HG02973 (cell line): ENCODE results near the gene S100B.

Experiments used
- ATAC-seq: cut with Tn5 transposase; IDR thresholded peaks from one replicate; pipeline ENCODE4 v1.9.1; 2021; ENCODE audit warnings: moderate library complexity; ENCODE audit not compliant: unreplicated experiment

The S100B gene

DNA sequence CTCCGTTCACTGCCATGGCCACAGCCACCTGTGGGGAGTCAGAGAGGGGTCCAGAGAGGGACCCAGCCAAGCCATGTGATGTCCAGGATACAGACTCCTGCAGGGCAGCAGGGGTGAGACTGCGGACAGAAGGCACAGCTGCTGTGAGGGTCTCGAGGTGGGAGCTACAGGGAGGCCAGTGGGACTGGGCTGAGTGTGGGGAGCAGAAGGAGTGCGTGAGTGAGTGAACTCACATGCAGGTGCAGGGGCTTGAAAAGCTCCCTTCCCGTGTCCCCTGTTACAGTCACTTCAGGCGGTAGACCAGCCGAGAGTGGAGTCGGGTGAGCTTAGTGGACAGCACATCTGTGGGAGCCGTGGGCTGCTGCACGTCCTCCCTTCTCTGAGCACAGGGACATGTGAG is 42.4 kb downstream of the S100B start:
- no peak for ATAC-seq

DNA sequence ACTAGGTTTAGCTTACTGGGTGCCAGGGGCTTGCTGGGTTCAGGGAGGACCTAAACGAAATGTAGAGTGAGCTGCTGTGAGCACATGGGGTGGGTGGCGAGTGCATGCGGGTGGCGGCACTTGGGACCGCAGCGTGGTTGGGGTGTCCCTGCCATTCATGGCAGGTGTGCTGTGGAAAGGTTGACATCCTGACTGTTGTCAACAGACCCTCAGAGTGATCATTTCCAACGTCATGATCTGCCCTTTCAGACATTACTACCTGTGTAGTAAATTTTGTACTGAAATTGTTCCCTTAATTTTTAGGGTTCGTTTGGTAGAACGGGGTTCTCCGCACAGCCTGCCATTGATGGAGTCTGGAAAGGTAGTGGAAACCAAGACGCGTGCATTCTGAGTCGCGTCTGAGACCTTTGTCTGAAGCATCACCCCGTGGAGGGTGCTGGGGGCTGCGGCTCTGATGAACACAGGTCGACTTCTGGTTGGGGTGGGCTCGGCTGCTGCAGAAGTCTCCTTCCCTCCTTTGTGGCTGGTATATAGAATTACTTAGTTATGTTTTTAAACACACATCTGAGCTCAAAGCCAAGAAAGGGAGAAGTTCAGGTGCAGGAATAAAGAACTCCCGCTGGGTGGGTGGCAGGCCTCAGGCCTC is 43.3 kb downstream of the S100B start:
- ATAC-seq = no peak

DNA sequence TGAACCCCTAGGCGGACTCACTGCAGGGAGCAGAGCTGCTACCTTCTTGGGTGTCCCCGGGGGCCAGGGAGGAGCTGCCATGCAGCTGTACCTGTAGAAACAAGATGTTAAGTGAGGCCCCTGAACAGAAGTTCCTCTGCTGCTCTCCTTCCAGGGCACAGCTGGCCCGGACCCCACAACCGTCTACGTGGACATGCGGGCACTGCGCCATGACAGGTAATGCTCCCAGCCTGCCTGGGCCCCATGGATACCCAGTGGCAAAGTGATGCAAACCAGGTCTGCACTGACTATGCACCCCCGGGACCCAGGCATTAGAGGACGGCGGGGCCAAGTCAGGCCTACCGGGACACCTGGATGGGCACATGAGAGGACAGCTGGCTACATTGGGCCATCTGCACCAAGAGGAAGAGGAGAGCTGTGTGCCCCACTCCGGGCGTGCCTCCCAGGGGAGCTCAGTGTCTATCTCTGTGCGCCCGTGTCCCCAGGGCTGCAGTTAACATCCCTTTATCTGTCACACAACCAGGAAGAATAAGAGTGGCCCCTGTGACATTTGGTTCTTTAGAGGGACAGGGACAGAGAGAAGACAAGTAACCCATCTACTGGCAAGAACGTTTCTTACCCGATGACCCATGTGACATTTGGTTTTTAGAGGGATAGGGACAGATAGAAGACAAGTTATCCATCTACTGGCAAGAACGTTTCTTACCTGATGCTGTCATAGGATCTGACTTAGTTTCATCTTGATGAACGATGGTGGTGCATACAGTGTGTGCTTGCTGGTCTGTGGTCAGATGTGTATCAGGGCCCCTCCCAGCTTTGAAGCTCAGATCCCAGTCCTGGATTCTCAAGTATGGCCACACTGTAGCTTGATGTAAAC is 44.1 kb downstream of the S100B start:
- ATAC-seq = no peak

GRCh38 chr21:46559291-46559983 is 45.4 kb downstream of the S100B start:
- no peak for ATAC-seq

GRCh38 chr21:46557919-46558392 is 46.9 kb downstream of the S100B start:
- ATAC-seq = no peak

- ATAC-seq = no peak
Observed at GRCh38 chr21:46557469-46557868, 47.4 kb downstream of the S100B start.

DNA sequence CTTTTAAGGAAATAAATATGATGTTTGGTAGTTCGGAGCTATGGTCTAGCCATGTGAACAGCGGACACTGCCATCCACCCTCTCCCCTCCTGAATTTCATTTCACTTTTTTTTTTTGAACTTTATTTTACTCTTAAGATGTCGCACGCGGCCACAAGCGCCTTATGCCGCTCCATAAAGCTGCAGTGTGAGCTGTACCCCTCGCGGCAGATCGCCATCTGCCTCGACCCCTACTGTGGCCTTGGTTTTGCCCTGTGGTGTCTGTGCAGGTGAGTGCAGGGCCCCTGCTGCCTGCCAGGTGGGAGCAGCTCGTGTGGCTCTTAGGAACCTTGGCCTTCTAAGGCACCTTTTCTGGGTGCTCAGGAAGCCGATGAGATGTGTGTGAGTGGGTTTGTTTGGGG is 48.1 kb downstream of the S100B start:
- ATAC-seq = no peak

- ATAC-seq = no peak
Observed at GRCh38 chr21:46555678-46556077, 49.2 kb downstream of the S100B start.

- no peak for ATAC-seq
Observed at GRCh38 chr21:46555225-46555617, 49.7 kb downstream of the S100B start.

DNA sequence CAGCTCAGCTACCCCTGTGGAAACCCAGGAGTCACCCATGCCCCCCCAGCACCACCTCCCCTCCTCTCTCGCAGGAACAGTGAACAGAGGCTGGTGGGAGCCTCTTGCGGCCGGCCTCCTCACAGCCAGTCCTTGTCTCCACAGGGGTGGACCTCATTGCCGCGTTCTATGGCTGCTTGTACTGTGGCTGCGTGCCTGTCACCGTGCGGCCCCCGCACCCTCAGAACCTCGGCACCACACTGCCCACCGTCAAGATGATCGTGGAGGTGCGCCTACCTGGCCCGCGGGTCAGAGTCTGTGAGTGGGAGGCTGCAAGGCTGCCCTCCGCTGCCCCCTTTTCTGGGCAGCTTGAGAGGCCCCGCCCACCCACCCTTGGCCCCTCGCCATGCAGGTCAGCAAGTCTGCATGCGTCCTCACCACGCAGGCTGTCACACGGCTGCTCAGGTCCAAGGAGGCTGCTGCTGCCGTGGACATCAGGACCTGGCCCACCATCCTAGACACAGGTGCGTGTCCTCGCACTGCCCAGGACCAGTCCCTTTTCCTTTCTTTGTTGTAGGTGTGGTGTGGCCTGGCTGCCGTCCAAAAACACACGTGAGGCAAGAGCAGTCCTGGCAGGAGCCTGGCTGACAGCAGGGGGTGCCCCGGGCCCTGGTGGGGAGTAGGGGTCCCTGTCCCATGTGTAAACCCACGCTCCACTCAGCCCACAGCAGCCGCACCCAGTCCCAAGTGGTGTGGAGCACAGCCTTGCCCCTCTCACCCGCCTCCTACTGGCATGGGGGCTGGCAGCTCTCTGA is 50.3 kb downstream of the S100B start:
- no peak for ATAC-seq

GRCh38 chr21:46553993-46554392 is 50.9 kb downstream of the S100B start:
- ATAC-seq = no peak

GRCh38 chr21:46552865-46553379 is 52.0 kb downstream of the S100B start:
- no peak for ATAC-seq

GRCh38 chr21:46552274-46552673 is 52.6 kb downstream of the S100B start:
- ATAC-seq = no peak

DNA sequence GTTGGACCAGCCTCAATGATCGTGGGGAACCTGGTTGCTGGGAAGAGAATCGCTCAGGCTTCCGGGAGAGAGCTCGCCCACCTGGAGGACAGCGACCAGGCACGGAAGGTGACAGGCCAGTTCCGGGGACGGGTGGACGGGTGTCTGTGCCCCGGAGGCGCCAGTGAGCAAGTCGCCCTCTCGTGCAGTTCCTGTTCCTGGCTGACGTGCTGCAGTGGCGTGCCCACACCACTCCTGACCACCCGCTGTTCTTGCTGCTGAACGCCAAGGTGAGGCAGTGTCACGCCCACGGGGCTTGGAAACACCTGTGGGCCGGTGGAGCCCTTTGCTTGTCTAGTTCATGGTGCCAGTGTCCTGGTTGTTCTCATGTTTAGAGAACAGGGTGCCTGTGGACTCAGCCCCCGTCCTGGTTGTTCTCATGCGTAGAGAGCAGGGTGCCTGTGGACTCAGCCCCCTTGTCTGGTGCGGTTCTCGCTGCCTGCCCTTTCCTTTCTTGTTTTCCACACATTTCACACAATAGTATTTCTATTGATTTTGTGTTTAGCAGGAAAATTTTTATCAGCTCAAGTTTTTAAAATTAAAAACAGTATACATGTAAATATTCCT is 53.1 kb downstream of the S100B start:
- ATAC-seq = no peak

DNA sequence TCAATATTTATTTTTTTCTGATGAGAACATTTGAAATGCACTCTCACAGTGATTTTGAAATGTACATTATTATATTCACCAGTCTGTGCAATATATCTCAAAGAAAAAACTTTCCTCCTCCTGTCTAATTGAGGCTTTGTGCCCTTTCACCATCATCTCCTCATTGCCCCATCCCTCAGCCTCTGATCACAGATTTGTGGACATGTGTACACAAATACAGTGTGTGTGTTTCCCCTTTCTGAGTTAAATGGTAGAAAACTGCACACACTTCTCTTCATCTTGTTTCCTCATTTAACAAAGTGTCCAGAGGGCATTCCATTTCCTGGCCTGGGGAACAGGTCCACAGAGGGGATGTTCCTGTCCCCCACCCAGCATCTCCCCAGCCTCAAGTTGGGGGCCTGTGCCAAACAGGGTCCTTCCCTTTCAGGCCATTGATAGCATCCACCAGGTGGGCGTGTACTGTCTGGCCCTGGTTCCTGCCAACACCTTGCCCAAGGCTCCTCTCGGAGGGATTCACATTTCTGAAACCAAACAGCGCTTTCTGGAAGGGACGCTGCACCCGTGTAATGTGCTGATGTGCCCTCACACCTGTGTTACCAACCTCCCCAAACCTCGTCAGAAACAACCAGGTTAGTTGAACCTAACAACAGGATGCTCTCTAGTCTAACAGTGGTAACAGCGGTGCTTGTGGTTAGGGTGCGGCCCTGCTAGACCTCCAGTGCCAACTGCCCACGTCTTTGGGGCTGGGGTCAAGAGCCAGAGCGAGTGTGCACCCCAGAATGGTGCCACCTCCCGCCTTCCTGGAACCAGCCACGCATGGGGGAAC is 54.6 kb downstream of the S100B start:
- no peak for ATAC-seq

- no peak for ATAC-seq
Observed at GRCh38 chr21:46549650-46550049, 55.2 kb downstream of the S100B start.
